ENCODE results near the gene FAM171A1.

GRCh38 chr10:15265558-15265957 is 105.5 kb downstream of the FAM171A1 start:
- TF ChIP-seq CTCF (IDR thresholded peaks at IDR 0.05; ENCODE audit: extremely low read depth in 1 of 2, insufficient read depth in 1 of 2, low read depth in 1 of 2, low read length in 2 of 2), result no peak
- no peak for TF ChIP-seq POLR2A (IDR thresholded peaks at IDR 0.05; ENCODE audit: low read depth, low read length)
- no peak for TF ChIP-seq JUN (IDR thresholded peaks at IDR 0.05; ENCODE audit: borderline replicate concordance, insufficient read depth, insufficient read length, low read depth)
- no peak for TF ChIP-seq MAX (IDR thresholded peaks at IDR 0.05; ENCODE audit: insufficient read depth, insufficient read length)
- TF ChIP-seq POLR2AphosphoS5 (IDR thresholded peaks at IDR 0.05; ENCODE audit: insufficient read depth, low read depth, low read length), result no peak
- TF ChIP-seq MYC (IDR thresholded peaks at IDR 0.05; ENCODE audit: low read depth, low read length), result no peak
- no peak for TF ChIP-seq FOS (IDR thresholded peaks at IDR 0.05; ENCODE audit: borderline replicate concordance, insufficient read depth, low read length)
- no peak for TF ChIP-seq EZH2 (IDR thresholded peaks at IDR 0.05; ENCODE audit: borderline replicate concordance, low read depth, low read length, severe bottlenecking)
- TF ChIP-seq GATA2 (IDR thresholded peaks at IDR 0.05; ENCODE audit: insufficient read depth, insufficient read length, low read depth, low read length), result no peak

All from endothelial cell of umbilical vein (primary cell).